GM12891 (cell line): ENCODE data around the gene AGER.
"Not testable (repeated sequence)": the region's sequence is repeated elsewhere in the genome, so short reads cannot be mapped to it uniquely, and the experiment has no call there.

ENCODE experiments used
- DNase-seq: peaks from one replicate; pipeline ENCODE4 v3.0.0; 2011; ENCODE audit warnings: low spot score; ENCODE audit not compliant: insufficient read length
- FAIRE-seq: peaks from 2 replicates; lab custom pipeline; 2011; peaks lifted over from hg19 to GRCh38; lab: Jason Lieb, UNC
- PAX5 ChIP-seq: IDR thresholded peaks from 2 replicates; pipeline ENCODE4 v1.6.1; 2011; ENCODE audit warnings: low read length, moderate library complexity, mild to moderate bottlenecking; ENCODE audit not compliant: insufficient read depth, severe bottlenecking
- POLR2A ChIP-seq: IDR thresholded peaks from 2 replicates; pipeline ENCODE4 v1.6.1; 2011; ENCODE audit warnings: low read depth, low read length, control low read depth
- POLR2AphosphoS5 ChIP-seq: IDR thresholded peaks from 2 replicates; pipeline ENCODE4 v1.6.1; 2011; ENCODE audit warnings: low read depth, low read length, control low read depth
- POU2F2 ChIP-seq: IDR thresholded peaks from 2 replicates; pipeline ENCODE4 v1.6.1; 2011; ENCODE audit warnings: low read depth, mild to moderate bottlenecking, control low read depth, low read length, moderate library complexity
- SPI1 ChIP-seq: IDR thresholded peaks from 2 replicates; pipeline ENCODE4 v1.6.1; 2011; ENCODE audit warnings: low read depth, low read length, control low read depth
- TAF1 ChIP-seq: IDR thresholded peaks from 2 replicates; pipeline ENCODE4 v1.6.1; 2011; ENCODE audit warnings: low read depth, low read length, control low read depth

The AGER gene

DNA sequence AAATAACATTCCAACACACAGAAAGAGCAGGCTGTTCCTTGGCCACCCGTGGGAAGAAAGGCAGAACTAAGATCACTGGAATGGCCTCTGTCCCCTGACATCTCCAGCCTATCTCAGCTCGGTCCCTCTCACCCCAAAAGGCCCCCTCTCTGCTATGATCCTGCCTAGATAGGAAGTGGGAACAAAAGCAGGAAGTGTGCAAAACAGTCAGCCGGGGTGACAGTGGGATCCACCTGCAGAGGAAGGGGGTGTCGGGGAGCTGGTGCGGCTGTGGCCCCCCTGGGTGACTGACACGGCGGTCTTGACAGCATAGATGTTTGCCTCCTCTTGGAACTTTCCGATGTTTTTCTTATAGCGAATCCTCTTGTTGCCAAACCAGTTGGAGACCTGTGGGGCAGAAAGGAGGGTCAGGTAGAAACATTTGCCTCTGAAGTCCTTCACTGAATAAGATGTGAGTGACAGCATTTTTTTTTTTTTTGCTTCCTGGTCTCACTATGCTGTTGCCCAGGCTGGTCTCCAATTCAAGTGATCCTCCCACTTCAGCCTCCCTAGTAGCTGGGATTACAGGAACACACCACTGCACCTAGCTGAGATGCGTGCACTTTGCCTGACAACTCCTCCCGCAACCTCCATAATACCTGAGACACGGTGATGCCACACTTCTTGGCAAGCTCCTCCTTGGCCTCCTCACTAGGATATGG lies 3.1 kb upstream of the AGER start:
- TF ChIP-seq PAX5 = no peak
- no peak for TF ChIP-seq POLR2AphosphoS5
- TF ChIP-seq TAF1 = no peak
- no peak for TF ChIP-seq POLR2A
- no peak for TF ChIP-seq POU2F2
- peak; percentile 63 for TF ChIP-seq SPI1
- FAIRE-seq (no peak), DNase-seq (no peak)

DNA sequence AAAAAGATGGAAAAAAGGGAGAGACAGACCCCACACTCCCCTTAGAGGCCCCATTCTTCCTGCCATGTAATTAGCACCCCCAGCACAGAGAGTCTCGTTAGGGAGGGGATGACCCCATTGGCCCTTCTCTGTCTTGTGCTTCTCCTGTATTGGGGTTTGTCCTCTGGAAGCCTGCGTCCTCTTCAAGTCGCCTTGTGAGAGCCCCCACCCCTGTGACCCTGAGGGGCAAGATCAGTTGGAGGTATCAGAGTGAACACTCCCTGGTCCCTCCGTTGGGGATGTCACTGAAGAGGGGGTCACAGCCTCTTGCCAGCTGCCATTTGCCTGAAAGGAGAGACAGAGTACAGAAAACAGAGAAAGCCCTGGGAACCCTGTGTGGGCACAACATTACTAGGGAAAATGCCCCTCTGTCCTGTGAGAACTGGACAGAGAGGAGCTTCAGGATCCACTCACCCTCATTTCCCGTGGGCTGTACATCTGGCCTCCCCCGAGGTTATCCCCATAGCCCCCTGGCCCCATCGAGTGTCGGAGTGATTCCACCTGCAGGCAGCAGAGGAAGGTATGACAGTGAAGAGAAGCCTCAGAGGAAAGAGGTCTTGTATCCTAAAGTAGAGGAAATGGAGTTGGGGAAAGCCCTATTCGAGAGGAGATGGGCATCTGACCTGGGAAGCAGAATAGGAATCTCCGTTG lies 2.2 kb upstream of the AGER start:
- DNase-seq, FAIRE-seq: not testable (repeated sequence)

DNA sequence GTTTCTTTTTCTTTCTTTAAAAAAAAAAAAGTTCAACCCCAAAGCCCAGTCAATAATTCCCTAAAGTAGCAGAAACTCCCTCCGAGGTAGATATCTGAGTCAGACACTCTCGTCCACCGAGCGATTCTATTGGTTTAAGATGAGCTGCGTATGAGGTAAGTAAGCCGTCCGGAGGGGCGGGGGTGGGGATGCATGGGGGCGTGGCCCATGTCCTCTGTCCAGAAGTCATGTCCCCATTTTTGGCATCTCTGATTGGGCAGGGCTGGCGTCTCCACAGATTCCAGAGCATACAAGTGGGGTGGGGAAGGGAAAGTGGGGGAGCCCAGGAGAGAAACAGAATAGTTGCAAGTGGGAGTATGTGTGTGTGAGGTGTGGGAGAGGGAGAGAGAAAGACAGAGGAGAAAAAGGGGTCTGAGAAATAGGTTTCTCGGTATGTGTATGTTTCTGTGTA lies 1.7 kb upstream of the AGER start:
- DNase-seq = not testable (repeated sequence)
- FAIRE-seq = peak; percentile 73

DNA sequence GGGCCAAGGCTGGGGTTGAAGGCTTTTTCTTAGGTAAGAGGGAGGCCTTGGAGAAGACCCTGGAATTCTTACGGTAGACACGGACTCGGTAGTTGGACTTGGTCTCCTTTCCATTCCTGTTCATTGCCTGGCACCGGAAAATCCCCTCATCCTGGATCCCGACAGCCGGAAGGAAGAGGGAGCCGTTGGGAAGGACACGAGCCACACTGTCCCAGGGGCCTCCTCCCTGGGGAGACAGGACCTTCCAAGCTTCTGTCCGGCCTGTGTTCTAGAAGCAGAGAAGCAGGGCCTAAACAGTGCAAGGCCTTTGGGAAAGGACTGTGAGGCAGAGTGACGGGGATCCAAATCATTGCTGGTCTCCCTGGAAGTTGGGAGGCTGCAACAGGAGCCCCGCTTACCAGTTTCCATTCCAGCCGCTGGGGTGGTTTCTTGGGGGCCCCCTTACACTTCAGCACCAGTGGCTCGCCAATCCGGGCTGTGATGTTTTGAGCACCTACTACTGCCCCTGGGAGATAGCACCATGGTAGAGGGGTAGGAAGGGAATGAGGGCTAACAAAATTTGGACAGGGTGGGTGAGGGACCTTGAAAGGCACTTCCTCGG lies 470 bp downstream of the AGER start:
- no peak for TF ChIP-seq SPI1
- TF ChIP-seq POLR2A = no peak
- TF ChIP-seq POLR2AphosphoS5 = no peak
- TF ChIP-seq TAF1 = no peak
- no peak for TF ChIP-seq PAX5
- TF ChIP-seq POU2F2 = no peak
- FAIRE-seq (no peak), DNase-seq (no peak)

DNA sequence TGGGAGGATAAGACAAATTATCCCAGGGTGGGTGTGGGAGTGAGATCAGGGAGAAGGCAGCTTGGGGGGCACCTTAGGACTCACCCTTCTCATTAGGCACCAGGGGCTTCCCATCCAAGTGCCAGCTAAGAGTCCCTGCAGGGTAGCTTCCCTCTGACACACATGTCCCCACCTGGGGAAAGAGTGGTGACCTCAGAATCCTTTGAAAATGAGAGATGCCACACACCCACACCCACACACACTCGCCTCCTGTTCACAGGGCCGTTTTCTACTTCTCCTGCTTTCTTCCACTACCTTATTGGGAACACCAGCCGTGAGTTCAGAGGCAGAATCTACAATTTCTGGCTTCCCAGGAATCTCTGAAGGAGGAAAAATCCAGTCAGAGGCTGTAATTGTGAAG lies 1.0 kb downstream of the AGER start:
- no peak for TF ChIP-seq POLR2AphosphoS5
- no peak for TF ChIP-seq POU2F2
- no peak for TF ChIP-seq PAX5
- no peak for TF ChIP-seq POLR2A
- TF ChIP-seq TAF1 = no peak
- TF ChIP-seq SPI1 = no peak
- DNase-seq = no peak
- FAIRE-seq = no peak

DNA sequence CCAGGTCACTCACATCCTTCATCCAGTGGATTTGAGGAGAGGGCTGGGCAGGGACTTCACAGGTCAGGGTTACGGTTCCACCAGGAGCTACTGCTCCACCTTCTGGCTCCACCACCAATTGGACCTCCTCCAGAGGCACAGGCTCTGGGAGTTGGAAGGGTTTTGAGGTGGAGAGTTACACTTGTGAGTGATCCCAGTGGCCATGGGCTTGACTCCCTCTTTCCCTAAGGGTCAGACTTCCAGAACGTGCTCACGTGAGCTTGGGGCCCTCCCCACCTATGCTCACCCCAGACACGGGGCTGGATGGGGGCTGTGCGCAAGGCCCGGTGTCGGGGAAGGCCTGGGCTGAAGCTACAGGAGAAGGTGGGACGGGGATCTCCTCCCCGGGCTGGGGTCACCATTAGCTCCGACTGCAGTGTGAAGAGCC lies 1.5 kb downstream of the AGER start:
- FAIRE-seq = no peak
- DNase-seq = no peak
- TF ChIP-seq POU2F2 (no peak), PAX5 (no peak), SPI1 (no peak), TAF1 (no peak), POLR2AphosphoS5 (no peak), POLR2A (no peak)

DNA sequence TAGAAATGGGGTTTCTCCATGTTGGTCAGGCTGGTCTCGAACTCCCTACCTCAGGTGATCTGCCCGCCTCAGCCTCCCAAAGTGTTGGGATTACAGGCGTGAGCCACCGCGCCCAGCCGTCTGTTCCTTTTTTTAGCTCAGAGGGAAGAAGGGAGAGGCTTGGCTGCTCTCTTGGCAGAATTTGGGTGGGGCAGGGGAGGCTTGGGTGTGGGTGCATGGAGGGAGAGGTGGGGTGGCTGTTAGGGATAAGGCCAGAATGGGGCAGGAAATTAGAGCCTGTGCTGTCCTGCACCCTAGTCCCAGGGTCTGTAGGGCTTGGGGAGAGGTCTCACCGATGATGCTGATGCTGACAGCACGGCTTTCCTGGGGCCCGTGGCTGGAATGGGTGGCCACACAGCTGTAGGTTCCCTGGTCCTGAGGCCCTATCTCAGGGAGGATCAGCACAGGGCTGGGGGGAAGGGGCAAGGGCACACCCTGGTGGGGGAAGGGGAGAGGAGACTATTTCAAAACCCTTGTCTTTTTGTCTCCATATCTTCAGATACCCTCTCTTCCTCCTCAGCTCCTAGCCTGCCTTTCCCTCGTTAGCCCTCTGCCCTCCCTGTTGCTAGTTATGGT lies 2.0 kb downstream of the AGER start:
- TF ChIP-seq POLR2A (no peak), SPI1 (no peak), TAF1 (no peak), POLR2AphosphoS5 (no peak), PAX5 (no peak), POU2F2 (no peak)
- FAIRE-seq (no peak), DNase-seq (no peak)

DNA sequence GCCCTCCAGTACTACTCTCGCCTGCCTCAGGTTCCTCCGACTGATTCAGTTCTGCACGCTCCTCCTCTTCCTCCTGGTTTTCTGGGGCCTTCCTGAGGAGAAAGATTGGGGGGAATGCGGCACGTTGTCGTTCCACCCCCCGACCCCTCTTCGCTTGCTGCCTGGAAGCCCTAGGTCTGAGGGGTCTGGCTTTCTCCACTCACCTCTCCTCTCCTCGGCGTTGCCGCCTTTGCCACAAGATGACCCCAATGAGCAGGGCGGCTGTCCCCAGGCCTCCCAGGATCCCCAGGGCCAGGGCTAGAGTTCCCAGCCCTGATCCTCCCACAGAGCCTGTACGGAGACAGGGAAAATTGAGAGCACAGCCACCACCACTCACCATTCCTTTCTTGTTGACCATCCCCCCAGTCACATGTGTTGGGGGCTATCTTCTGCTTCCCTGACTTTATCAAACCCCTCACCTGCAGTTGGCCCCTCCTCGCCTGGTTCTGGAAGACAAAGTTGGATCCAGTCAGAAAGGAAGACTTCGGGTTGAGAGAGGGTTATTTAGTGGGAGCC lies 2.8 kb downstream of the AGER start:
- DNase-seq (no peak), FAIRE-seq (no peak)
- TF ChIP-seq TAF1 (no peak), POLR2AphosphoS5 (no peak), POU2F2 (no peak), POLR2A (no peak), SPI1 (no peak), PAX5 (no peak)

DNA sequence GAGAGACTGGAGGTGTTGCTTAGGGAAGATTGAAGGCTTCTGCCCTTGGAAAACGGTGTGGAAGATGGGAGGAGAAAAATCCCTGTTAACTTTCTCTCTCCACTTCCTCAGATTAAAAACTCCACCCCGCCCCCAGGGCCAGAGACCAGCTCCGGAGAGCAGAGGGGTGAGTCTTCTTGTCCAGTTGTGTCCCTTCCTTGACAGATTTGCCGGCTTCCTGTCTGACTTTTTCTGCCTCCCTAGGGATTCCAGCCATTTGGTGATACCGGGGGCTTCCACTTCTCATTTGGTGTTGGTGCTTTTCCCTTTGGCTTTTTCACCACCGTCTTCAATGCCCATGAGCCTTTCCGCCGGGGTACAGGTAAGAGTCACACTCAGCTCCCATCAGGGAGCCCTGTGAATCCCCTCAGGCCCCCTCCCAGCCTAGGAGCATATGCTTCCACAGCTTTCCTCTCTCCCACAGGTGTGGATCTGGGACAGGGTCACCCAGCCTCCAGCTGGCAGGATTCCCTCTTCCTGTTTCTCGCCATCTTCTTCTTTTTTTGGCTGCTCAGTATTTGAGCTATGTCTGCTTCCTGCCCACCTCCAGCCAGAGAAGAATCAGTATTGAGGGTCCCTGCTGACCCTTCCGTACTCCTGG lies 4.2 kb downstream of the AGER start:
- DNase-seq (no peak), FAIRE-seq (no peak)
- TF ChIP-seq POLR2A = no peak
- no peak for TF ChIP-seq SPI1
- no peak for TF ChIP-seq POLR2AphosphoS5
- TF ChIP-seq TAF1 = no peak
- no peak for TF ChIP-seq PAX5
- no peak for TF ChIP-seq POU2F2
